ENCODE results near the gene LRRC49.

- no peak for TF ChIP-seq POLR2A (IDR thresholded peaks at IDR 0.05)
- no peak for TF ChIP-seq CTCF (IDR thresholded peaks at IDR 0.05)
Observed at GRCh38 chr15:70851889-70852288, 40.7 kb upstream of the LRRC49 start.

Data from heart left ventricle (tissue), 13 donors.